ENCODE measurements around the gene GHDC. TPM values are rescaled to one million over a fixed set of nuclear protein-coding genes. Genes with fewer than 3 reads are reported as not detected.

The GHDC gene
- total and polyA plus RNA-seq, 2 of the 8 experiments (the other 6 are each of a cell fraction or from before 2014, with no cell fraction given), result 7.4 to 8.1 TPM

- TF ChIP-seq ATF2 (IDR thresholded peaks at IDR 0.05; ENCODE audit: low read length) (no peak), EP300 (IDR thresholded peaks at IDR 0.05; ENCODE audit: borderline replicate concordance in 1 of 2, low read depth in 2 of 2, low read length in 2 of 2) (no peak), CBX5 (IDR thresholded peaks at IDR 0.05; ENCODE audit: low read depth, low read length) (no peak), ATF3 (IDR thresholded peaks at IDR 0.05; ENCODE audit: insufficient read depth, low read depth, low read length) (no peak), RXRA (IDR thresholded peaks at IDR 0.05; ENCODE audit: insufficient read depth, low read depth, low read length) (no peak), TAF1 (IDR thresholded peaks at IDR 0.05; ENCODE audit: low read depth, low read length) (0 out of 2 replicates have a peak, but pooled peaks have one; percentile 40), SAP30 (IDR thresholded peaks at IDR 0.05; ENCODE audit: insufficient read depth, insufficient replicate concordance, low read length) (no peak), CBX8 (IDR thresholded peaks at IDR 0.05; ENCODE audit: borderline replicate concordance, low read depth, low read length) (no peak), TAF7 (optimal IDR thresholded peaks at IDR 0.05; ENCODE audit: borderline replicate concordance, low read depth, low read length) (no peak), CHD2 (IDR thresholded peaks at IDR 0.05; ENCODE audit: low read length) (no peak), KDM5A (IDR thresholded peaks at IDR 0.05; ENCODE audit: low read length) (no peak), MAFK (IDR thresholded peaks at IDR 0.05; ENCODE audit: low read depth, low read length) (no peak), SP1 (IDR thresholded peaks at IDR 0.05; ENCODE audit: low read depth, low read length) (peak; percentile 91), CEBPB (IDR thresholded peaks at IDR 0.05; ENCODE audit: low read depth, low read length) (no peak), POLR2A (IDR thresholded peaks at IDR 0.05; ENCODE audit: control extremely low read depth in 1 of 2, low read depth in 2 of 2, low read length in 2 of 2) (no peak), SIX5 (IDR thresholded peaks at IDR 0.05; ENCODE audit: low read depth, low read length) (no peak), KDM1A (IDR thresholded peaks at IDR 0.05; ENCODE audit: borderline replicate concordance, low read length) (peak; percentile 42; the same call in 1 of the 2 replicates), RNF2 (IDR thresholded peaks at IDR 0.05; ENCODE audit: borderline replicate concordance, low read depth, low read length, missing control alignments, poor library complexity, severe bottlenecking) (no peak), CREB1 (IDR thresholded peaks at IDR 0.05) (no peak), RAD21 (IDR thresholded peaks at IDR 0.05 in 1 of 2, conservative IDR thresholded peaks at IDR 0.05 in 1 of 2; ENCODE audit: low read depth in 2 of 2, low read length in 2 of 2) (no peak), GTF2F1 (IDR thresholded peaks at IDR 0.05; ENCODE audit: borderline replicate concordance, low read depth, low read length) (no peak)
Measured at GRCh38 chr17:42193969-42194899, at the start of gene GHDC (continued).
